ENCODE data around the gene VEZF1.

VEZF1 gene

DNA sequence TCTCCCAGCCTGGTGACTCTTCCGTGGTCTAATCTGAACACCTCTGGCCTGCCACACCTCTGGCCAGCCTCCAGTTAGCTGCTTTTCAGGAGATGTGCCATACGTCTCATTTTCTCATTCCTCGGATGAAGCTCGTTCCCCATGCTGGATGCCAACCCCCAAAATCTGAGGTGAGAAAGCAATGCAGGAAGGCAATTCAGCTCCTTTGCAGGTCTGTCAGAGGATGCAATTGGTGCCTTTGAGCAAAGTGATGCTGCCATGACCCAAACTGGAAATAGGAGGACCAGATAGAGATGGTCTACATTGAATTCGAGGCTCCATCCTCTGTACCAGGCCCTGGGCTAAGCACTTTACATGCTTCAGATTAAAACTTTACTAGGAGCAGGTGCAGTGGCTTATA is 21.8 kb downstream of the VEZF1 start:
- TF ChIP-seq, protein P1, sequence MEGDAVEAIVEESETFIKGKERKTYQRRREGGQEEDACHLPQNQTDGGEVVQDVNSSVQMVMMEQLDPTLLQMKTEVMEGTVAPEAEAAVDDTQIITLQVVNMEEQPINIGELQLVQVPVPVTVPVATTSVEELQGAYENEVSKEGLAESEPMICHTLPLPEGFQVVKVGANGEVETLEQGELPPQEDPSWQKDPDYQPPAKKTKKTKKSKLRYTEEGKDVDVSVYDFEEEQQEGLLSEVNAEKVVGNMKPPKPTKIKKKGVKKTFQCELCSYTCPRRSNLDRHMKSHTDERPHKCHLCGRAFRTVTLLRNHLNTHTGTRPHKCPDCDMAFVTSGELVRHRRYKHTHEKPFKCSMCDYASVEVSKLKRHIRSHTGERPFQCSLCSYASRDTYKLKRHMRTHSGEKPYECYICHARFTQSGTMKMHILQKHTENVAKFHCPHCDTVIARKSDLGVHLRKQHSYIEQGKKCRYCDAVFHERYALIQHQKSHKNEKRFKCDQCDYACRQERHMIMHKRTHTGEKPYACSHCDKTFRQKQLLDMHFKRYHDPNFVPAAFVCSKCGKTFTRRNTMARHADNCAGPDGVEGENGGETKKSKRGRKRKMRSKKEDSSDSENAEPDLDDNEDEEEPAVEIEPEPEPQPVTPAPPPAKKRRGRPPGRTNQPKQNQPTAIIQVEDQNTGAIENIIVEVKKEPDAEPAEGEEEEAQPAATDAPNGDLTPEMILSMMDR (IDR thresholded peaks at IDR 0.05), result no peak

DNA sequence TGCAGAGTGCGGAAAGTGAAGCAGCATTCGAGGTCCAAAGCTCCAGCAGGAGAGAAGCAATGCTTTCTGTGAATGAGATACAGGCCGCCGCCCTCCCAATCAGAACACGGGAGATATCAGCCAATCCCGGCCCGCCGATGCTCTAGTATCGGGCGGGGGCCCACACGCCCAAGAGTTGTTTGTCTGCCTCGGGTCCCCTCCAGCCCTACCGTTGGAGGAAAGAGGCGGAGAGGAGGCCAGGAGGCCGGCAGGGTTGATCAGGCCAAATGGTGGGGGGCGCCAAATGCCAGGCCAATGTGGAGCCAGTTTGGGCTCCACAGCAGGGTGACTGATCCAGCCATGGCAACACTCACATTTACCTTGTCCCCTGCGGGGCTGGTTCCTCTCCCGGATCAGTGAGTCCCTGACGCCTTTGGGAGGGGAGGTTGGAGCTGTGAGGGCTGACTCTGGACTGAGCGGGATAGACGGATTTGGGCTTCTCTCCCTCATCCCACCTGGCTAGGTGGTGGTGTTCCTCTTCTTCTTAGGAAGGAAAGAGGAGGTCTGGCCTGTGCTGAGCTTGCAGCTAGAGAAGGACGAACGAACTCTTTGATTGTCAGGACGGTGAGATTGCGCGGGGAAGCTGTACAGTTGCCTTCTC is 22.4 kb downstream of the VEZF1 start:
- TF ChIP-seq, protein P1 (IDR thresholded peaks at IDR 0.05), result no peak

DNA sequence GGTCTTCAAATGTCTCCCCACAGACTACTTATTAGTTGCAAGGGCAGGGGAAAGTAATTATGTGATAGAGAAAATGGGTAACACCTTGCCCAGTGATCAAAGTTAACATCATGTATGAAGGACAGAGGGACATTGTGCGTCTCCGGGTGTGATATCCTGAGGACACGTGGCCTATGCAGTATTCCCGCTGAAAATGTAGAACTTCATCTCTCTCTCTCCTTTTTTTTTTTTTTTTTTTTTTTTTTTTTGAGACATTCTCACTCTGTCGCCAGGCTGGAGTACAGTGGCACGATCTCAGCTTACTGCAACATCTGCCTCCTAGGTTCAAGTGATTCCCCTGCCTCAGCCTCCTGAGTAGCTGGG is 24.9 kb downstream of the VEZF1 start:
- TF ChIP-seq, protein P1 (IDR thresholded peaks at IDR 0.05), result no peak

DNA sequence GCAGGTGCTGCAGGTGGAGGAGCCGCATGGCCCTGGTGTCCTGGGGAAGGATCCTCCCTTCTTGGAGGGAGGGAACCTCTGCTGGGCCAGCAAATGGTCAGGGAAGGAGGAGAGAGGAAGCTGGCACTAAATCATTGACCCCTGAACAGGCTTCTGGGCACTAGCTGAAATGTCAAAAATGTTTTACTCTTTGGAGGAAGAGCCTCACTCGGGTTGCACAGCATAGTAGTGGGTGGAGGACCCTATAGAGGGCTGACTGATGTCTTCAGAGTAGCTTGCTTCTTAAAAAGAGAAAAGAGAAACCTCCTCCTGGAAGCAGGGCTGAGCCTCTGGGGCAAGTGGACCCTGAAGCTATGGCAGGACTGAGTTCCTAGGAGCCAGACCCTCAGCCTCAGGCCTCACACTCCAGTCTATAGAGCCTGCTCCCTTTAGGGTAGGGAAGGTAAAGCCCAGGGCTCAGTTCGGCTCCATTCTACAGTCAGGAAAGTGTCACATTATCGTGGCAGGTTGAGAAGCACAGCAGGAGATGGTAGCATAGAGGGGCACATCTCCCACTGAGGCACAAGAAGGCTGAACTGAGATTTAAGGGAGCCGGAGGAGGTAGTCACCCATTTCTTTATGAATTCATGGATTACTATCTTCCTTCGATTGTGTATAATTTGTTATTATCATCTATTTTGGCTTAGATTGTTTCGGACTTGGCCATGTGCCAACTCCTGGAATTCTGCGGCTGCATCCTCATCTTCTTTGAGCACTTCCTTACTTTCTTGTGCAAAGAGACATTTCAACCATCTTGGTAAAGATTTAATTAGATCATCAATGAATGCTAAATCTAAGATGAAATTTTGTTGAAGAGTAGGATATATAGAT is 25.5 kb downstream of the VEZF1 start:
- TF ChIP-seq, protein P1 (IDR thresholded peaks at IDR 0.05), result no peak

DNA sequence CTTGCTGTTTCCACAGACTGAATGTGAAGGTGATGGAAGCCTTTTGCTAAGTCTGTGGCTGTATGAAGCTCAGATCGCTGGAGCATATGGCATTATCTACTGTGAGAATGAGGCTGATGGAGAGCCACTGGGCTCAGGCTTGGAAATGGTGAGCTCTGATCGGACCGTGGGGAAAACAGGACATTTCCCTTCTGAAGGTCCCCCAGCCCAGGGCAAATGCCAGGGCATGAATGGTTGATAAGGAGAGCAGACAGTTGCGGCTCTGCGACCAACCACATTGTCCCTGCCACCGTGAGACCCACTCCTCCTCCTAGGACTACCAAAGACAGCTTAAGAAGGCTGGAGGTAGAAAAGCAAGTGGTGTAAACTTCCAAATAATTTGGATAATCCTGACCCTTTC is 28.1 kb downstream of the VEZF1 start:
- TF ChIP-seq, protein P1 (IDR thresholded peaks at IDR 0.05), result no peak

DNA sequence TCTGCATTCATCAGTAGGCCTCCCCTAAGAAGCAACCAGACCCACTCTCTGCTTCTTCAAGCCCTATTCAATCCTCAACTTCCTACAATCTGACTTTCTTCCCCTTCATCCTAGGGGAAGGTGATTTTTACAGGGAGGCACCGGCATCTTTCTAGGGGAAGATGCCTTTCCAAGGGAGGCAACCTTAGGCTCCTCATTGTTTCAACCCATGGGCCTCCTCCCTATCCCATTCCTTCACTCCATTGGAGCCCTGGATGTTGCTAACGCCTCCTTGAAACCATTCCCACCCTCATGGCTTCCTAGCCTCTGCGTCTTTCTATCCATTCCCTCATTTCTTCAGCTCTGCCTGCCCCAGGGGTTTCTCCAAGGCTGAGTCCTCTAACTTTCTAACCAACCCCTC is 30.2 kb downstream of the VEZF1 start:
- TF ChIP-seq, protein P1 (IDR thresholded peaks at IDR 0.05), result no peak

DNA sequence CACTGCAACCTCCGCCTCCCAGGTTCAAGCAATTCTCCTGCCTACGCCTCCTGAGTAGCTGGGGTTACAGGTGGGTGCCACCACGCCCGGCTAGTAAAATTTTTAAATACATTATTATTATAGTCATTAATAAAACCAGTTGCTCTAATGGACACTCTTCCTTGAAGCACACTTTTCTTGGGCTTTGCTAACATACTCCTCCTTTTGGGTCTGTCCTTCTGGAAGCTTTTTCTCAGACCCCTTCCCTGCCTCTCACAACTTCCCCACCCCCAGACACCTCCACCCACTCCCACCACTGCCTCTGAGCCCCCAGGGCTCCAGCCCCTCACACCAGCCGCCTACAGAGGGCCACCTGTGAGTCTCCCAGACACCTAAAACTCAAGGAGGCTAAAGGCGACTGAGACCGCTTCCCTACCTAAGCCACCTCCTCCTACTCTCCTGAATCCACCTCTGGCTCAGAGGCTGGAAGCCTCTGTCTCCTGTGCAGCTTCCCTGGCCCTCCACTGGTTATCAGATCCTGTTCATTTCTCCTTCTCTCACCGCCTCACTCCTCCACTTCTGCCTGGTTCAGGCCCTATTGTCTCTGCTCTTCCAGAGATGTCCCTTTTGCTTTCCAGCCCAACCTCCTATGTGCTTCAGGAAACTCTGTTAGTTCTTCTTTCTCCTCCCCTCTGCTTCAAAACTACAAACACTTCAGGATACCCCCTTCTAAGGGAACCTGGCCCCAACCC is 30.8 kb downstream of the VEZF1 start:
- TF ChIP-seq, protein P1 (IDR thresholded peaks at IDR 0.05), result no peak
